HG03432 (cell line): ENCODE results near the gene DCDC2C.

Experiments
- ATAC-seq: cut with Tn5 transposase; IDR thresholded peaks from one replicate; pipeline ENCODE4 v1.9.1; 2021; ENCODE audit warnings: mild to moderate bottlenecking, moderate library complexity; ENCODE audit not compliant: unreplicated experiment

The DCDC2C gene

GRCh38 chr2:3742743-3743508 lies 39.6 kb downstream of the DCDC2C start:
- ATAC-seq: no peak

GRCh38 chr2:3743951-3744555 lies 40.7 kb downstream of the DCDC2C start:
- no peak for ATAC-seq

- ATAC-seq: no peak
These were observed 42.5 kb downstream of the DCDC2C start for GRCh38 chr2:3745920-3746319.

DNA sequence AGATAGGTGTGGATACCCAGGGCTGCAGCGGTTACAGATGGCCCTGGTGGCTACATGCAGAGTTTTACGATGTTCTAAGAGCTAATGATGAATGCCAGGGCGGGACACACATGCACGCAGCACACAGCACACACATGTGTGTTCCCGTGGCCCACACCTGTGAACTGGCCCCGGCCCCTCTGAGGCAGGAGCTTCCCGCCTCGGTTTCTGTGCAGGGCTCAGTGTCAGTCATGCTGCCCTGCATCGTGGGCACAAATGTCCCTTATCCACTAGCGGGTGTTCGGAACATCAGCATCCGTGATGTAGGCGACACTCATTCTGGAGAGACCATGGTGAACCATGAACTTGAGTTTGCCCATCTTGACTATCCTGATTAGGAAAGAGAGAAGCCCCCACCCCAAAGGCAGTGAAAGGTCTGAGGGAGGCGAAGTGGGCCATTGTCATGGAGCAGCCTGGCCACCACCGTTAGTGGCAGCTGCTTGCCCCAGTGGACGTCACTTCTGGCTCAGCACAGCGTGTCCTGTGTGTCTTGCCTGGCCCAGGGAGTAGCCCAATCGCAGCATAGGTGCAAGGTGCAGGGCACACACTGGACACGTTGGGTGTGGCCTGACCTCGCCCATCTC lies 43.8 kb downstream of the DCDC2C start:
- ATAC-seq: no peak

DNA sequence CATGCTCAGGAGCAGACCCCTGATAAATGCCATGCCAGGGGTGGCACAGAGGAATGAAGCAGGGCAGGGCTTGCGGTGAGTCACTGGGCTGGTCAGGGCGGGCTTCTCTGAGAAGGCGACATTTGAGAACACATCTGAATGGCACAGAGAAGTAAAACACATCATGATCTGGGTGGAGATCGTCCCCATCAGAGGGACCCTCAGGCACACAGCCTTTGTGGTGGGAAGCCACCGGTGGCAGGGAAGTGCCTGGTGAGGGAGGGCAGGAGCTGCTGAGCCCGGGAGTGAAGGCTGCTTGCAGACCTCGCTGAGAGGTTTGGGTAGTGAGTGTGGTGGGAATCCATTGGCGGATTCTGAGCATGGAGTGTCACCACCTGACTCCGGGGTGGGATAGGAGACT lies 44.5 kb downstream of the DCDC2C start:
- no peak for ATAC-seq

GRCh38 chr2:3749201-3749600 lies 45.8 kb downstream of the DCDC2C start:
- no peak for ATAC-seq

- ATAC-seq: no peak
These were observed 47.9 kb downstream of the DCDC2C start for GRCh38 chr2:3751251-3751650.

- ATAC-seq: no peak
These were observed 48.4 kb downstream of the DCDC2C start for GRCh38 chr2:3751806-3752205.

DNA sequence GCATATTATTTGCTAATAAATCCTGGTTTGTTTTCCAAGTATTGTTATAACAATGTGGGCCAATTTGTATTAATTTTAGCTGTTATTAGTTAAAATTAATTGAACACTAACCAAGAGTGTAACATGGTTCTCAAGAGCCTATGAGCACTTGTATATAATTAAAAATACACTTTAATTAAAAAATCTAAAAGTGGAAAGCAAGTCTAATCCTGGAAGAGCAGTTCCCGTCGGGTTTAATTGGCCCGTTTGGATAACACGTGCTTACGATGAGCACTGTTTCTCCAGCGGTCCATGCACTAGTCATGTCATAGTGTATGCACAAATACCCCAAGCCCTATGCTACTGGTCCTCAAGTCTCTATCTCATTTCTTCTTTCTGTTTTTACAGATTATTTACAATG lies 49.0 kb downstream of the DCDC2C start:
- no peak for ATAC-seq

- ATAC-seq: no peak
These were observed 50.2 kb downstream of the DCDC2C start for GRCh38 chr2:3753561-3753960.

- ATAC-seq: no peak
These were observed 50.9 kb downstream of the DCDC2C start for GRCh38 chr2:3754280-3754679.

DNA sequence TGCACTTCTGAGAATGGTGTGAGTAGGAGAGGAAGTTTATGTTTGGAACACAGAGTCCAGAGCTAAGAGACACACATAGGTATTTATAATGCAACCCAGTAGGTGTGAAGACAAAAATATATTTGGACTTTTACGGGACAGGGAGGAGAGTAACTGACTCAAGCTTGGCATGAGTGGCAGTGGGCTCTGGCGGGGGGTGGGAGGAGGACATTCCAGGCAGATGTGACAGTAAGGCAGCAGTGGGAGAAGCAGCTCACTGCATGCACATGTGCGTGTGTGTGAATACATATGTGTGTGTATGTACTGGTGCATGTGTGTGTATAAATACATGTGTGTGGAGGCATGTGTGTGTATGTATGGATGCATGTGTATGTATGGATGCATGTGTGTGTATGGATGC lies 51.4 kb downstream of the DCDC2C start:
- ATAC-seq: no peak

DNA sequence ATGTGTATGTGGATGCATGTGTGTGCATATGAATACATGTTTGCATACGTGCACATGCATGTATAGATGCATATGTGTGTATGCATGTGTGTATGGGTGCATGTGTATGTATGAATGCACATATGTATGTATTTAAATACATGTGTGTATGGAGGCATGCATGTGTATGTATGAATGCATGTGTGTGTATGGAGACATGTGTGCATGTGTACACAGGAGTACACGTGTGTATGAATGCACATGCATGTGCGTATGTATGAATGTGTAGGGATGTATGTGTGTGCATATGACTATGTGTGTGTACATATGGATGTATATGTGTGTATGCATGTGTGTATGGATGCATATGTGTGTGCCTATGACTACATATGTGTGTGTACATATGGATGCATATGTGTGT lies 51.9 kb downstream of the DCDC2C start:
- no peak for ATAC-seq

- ATAC-seq: no peak
These were observed 52.9 kb downstream of the DCDC2C start for GRCh38 chr2:3756306-3756705.

GRCh38 chr2:3758906-3759305 lies 55.5 kb downstream of the DCDC2C start:
- no peak for ATAC-seq

DNA sequence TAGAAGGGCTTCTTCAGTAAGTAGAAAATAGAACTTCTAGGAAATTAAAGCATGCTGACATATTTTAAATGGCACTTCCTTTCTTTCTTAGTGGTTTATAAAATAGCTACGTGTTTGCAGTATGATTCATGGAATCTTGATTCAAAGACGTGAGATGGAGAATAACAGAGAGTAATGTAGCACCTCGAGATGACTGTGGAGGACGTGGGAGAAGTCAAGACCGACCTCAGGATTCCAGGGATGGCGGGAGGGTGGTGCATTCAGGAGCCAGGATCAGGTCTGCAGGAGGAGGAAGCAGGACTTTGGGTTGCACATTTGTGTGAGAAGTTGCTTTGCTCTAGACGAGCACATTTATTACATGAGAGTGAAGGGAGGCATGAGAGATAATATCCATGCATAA lies 56.0 kb downstream of the DCDC2C start:
- no peak for ATAC-seq

GRCh38 chr2:3759761-3760160 lies 56.4 kb downstream of the DCDC2C start:
- no peak for ATAC-seq

- no peak for ATAC-seq
These were observed 57.9 kb downstream of the DCDC2C start for GRCh38 chr2:3761272-3761671.

DNA sequence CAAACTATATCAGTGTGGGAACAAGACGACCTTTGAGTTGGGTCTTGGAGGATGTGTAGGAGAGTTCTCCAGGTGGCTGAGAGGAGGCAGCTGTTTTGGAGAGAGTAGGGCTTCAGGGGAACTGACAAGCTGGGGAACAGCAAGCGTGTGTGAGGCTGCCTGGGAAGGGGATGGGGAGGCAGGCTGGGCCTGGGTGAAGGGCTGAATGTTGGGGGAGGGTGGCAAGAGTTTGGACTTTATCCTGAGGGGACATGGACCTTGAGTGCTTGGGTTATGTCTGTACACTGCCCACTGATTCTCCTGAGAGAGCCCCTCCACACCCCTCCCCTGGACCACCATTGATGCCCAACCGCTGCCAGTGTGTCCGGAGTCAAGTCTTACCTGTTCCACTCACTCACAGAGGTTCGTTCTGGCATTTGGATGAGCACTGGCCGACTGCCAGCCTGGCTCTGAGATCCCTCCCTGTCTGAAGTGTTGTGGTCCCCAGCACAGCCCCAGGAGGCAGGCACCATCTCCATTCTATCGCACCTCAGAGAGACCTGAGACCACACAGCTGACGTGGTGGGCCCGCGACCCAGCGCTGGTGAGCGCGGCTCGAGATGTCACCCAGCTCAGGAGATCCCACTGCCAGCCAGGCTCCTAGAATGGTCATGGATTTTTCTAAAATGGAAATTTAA lies 59.5 kb downstream of the DCDC2C start:
- ATAC-seq: no peak

DNA sequence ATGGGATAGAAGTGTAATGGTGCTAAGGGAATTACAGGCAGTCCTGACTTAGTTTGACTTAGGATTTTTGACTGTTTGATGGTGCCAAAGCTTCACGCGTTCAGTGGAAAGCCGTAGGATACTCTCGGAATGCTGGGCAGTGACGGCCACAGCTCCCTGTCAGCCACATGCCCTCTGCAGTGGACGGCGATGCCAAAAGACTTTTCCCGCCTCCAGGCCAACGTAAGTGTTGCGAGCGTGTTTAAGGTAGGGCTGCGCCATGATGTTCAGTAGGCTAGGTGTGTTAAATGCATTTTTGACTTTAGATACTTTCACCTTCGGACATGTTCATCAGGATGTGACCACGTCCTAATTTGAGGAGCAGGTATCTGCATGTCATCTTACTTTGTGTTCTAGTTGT lies 63.4 kb downstream of the DCDC2C start:
- ATAC-seq: no peak

- ATAC-seq: no peak
These were observed 65.8 kb downstream of the DCDC2C start for GRCh38 chr2:3768960-3769765.
